ENCODE data around the gene KCP. TPM values are rescaled to one million over a fixed set of nuclear protein-coding genes. Genes with fewer than 3 reads are reported as not detected.

The KCP gene
- total and polyA plus RNA-seq, 2 experiments from 2014 or later = 0.76 to 1.1 TPM

DNA sequence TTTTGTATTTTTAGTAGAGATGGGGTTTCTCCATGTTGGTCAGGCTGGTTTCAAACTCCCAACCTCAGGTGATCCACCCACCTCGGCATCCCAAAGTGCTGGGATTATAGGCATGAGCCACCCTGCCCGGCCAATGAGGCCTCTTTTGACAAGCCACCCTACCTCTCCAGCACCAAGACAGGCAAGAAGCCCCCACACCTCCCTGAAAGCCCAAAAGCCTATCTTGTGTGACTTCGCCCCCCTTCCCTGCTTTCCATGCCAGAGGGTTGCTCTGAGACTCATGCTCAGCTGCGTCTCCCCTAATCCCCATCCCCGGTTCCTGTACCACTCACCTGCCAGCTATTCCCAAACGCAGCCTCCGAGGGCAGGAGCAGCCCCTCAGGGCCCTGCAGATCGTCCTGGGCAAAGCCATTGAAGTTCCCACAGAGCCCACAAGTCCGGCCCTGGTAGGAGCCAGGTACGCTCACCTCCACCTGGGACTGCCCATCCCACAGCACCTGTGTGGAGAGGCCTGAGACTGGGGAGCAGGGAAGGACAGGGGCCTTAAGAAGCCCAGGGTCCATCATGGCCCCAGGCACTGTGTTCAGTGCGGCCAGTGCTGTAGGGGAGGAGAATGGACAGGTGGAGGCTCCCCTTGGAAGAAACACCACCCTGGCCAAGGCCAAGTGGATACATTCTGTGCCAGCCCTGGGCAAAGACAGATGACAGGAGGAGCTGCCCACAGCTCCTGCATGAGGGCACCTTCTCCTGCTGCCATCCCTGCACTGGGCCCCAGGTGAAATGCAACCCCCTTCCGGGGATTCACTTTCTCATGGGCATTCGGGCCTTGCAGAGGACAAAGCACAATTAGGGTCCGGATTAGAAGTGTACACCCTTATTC is 32.0 kb downstream of the KCP start:
- Mint-ChIP-seq H3K27me3 (ENCODE audit: insufficient read depth, low read depth, poor library complexity) (peaks cover 20% of the 10 kb centered on the region), H3K27ac (no peak overlapping the region), H3K9me3 (peaks cover 2% of the 10 kb centered on the region; the same call in 1 of the 3 replicates), H3K4me3 (no peak overlapping the region), H3K4me1 (no peaks in the 10 kb centered on the region; the same call in 1 of the 3 replicates), H3K36me3 (ENCODE audit: low read depth) (no peaks in the 10 kb centered on the region)
- DNase-seq (ENCODE audit: low spot score) (no peak), ATAC-seq (no peak)
- Histone ChIP-seq H3F3A (replicated peaks; ENCODE audit: low read depth) (no peaks in the 10 kb centered on the region), H3K79me2 (replicated peaks; ENCODE audit: insufficient read depth) (no peaks in the 10 kb centered on the region), H3K36me3 (ENCODE audit: insufficient read depth) (no peaks in the 10 kb centered on the region), H4K20me1 (replicated peaks; ENCODE audit: insufficient read depth) (no peaks in the 10 kb centered on the region), H2AFZ (no peak overlapping the region), H3K27ac (ENCODE audit: low read depth) (no peak overlapping the region), H3K4me3 (no peak overlapping the region), H3K4me1 (ENCODE audit: insufficient read depth) (peaks cover 4% of the 10 kb centered on the region; the same call in 1 of the 2 replicates), H3K9me2 (ENCODE audit: insufficient read depth) (no peaks in the 10 kb centered on the region), H3K27me3 (ENCODE audit: insufficient read depth) (no peaks in the 10 kb centered on the region), H3K4me2 (no peak overlapping the region)
- no peak for TF ChIP-seq STAT1 (IDR thresholded peaks at IDR 0.05; ENCODE audit: unreplicated experiment)
- TF ChIP-seq, protein P1, sequence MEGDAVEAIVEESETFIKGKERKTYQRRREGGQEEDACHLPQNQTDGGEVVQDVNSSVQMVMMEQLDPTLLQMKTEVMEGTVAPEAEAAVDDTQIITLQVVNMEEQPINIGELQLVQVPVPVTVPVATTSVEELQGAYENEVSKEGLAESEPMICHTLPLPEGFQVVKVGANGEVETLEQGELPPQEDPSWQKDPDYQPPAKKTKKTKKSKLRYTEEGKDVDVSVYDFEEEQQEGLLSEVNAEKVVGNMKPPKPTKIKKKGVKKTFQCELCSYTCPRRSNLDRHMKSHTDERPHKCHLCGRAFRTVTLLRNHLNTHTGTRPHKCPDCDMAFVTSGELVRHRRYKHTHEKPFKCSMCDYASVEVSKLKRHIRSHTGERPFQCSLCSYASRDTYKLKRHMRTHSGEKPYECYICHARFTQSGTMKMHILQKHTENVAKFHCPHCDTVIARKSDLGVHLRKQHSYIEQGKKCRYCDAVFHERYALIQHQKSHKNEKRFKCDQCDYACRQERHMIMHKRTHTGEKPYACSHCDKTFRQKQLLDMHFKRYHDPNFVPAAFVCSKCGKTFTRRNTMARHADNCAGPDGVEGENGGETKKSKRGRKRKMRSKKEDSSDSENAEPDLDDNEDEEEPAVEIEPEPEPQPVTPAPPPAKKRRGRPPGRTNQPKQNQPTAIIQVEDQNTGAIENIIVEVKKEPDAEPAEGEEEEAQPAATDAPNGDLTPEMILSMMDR (conservative IDR thresholded peaks at IDR 0.05; ENCODE audit: low read depth in 2 of 2) = no peak

DNA sequence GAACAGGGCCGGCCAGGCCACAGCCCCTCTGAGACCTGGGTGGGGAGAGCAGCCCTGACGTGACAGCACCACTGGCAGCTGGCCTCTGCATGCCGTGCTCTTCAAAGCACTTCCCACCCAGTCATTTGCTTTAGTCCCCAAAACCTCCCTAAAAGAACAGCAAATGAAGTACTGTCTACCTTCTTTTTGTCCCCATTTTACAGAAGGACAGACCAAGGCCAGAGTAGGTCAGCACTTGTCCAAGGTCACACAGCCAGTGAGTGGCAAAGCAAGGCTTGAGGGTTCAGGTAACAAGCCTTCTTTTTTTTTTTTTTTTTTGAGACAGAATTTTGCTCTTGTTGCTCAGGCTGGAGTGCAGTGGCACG is 32.8 kb downstream of the KCP start:
- Histone ChIP-seq H3K4me3 (no peak overlapping the region), H3K9me2 (ENCODE audit: insufficient read depth) (no peaks in the 10 kb centered on the region), H3F3A (replicated peaks; ENCODE audit: low read depth) (no peaks in the 10 kb centered on the region), H3K4me2 (no peak overlapping the region), H2AFZ (no peak overlapping the region), H4K20me1 (replicated peaks; ENCODE audit: insufficient read depth) (no peaks in the 10 kb centered on the region), H3K79me2 (replicated peaks; ENCODE audit: insufficient read depth) (no peaks in the 10 kb centered on the region), H3K27ac (ENCODE audit: low read depth) (no peak overlapping the region), H3K27me3 (ENCODE audit: insufficient read depth) (no peaks in the 10 kb centered on the region), H3K4me1 (ENCODE audit: insufficient read depth) (peaks cover 4% of the 10 kb centered on the region; the same call in 1 of the 2 replicates), H3K36me3 (ENCODE audit: insufficient read depth) (no peaks in the 10 kb centered on the region)
- no peak for DNase-seq (ENCODE audit: low spot score)
- Mint-ChIP-seq H3K9me3 (no peaks in the 10 kb centered on the region), H3K27ac (no peak overlapping the region), H3K4me3 (no peak overlapping the region), H3K4me1 (no peaks in the 10 kb centered on the region; the same call in 2 of the 3 replicates), H3K27me3 (ENCODE audit: insufficient read depth, low read depth, poor library complexity) (peaks cover 19% of the 10 kb centered on the region), H3K36me3 (ENCODE audit: low read depth) (no peaks in the 10 kb centered on the region)
- no peak for ATAC-seq
- TF ChIP-seq, protein P1 (conservative IDR thresholded peaks at IDR 0.05; ENCODE audit: low read depth in 2 of 2) = no peak
- TF ChIP-seq, protein P2, sequence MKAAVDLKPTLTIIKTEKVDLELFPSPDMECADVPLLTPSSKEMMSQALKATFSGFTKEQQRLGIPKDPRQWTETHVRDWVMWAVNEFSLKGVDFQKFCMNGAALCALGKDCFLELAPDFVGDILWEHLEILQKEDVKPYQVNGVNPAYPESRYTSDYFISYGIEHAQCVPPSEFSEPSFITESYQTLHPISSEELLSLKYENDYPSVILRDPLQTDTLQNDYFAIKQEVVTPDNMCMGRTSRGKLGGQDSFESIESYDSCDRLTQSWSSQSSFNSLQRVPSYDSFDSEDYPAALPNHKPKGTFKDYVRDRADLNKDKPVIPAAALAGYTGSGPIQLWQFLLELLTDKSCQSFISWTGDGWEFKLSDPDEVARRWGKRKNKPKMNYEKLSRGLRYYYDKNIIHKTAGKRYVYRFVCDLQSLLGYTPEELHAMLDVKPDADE (IDR thresholded peaks at IDR 0.05) = no peak
- no peak for TF ChIP-seq ZNF114 (CRISPR knock-in tag; IDR thresholded peaks at IDR 0.05)
- TF ChIP-seq ZNF331 (CRISPR knock-in tag; IDR thresholded peaks at IDR 0.05; ENCODE audit: low read depth) = no peak
- TF ChIP-seq EZH2 (IDR thresholded peaks at IDR 0.05; ENCODE audit: low read depth, unreplicated experiment) = no peak
- TF ChIP-seq CREB1 (CRISPR knock-in tag; IDR thresholded peaks at IDR 0.05; ENCODE audit: low read depth) = no peak
- no peak for TF ChIP-seq NANOG (IDR thresholded peaks at IDR 0.05; ENCODE audit: borderline replicate concordance)
- TF ChIP-seq, protein P3, sequence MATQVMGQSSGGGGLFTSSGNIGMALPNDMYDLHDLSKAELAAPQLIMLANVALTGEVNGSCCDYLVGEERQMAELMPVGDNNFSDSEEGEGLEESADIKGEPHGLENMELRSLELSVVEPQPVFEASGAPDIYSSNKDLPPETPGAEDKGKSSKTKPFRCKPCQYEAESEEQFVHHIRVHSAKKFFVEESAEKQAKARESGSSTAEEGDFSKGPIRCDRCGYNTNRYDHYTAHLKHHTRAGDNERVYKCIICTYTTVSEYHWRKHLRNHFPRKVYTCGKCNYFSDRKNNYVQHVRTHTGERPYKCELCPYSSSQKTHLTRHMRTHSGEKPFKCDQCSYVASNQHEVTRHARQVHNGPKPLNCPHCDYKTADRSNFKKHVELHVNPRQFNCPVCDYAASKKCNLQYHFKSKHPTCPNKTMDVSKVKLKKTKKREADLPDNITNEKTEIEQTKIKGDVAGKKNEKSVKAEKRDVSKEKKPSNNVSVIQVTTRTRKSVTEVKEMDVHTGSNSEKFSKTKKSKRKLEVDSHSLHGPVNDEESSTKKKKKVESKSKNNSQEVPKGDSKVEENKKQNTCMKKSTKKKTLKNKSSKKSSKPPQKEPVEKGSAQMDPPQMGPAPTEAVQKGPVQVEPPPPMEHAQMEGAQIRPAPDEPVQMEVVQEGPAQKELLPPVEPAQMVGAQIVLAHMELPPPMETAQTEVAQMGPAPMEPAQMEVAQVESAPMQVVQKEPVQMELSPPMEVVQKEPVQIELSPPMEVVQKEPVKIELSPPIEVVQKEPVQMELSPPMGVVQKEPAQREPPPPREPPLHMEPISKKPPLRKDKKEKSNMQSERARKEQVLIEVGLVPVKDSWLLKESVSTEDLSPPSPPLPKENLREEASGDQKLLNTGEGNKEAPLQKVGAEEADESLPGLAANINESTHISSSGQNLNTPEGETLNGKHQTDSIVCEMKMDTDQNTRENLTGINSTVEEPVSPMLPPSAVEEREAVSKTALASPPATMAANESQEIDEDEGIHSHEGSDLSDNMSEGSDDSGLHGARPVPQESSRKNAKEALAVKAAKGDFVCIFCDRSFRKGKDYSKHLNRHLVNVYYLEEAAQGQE (IDR thresholded peaks at IDR 0.05; ENCODE audit: unreplicated experiment) = no peak
